Activated CD4-positive, CD25-positive, alpha-beta regulatory T cell treated with anti-CD3 and anti-CD28 coated beads, Interleukin-2, amount 50 U/mL, for 24 hours (primary cell): ENCODE results near the gene PRRC2B.

ENCODE experiments used
- ATAC-seq, 2 donors: fragments of 150-1000 bp; cut with Tn5 transposase; one replicate each; pipeline ENCODE4 v1.10.0; 2021; ENCODE audit warnings: mild to moderate bottlenecking in 1 of 2, moderate library complexity in 1 of 2

PRRC2B gene

GRCh38 chr9:131473891-131474290, 80.0 kb downstream of the PRRC2B start:
- no peak for ATAC-seq

- no peak for ATAC-seq
Observed at GRCh38 chr9:131474711-131475110, 80.8 kb downstream of the PRRC2B start.

GRCh38 chr9:131475111-131475955, 81.4 kb downstream of the PRRC2B start:
- no peak for ATAC-seq

GRCh38 chr9:131475956-131476776, 82.3 kb downstream of the PRRC2B start:
- ATAC-seq, result no peak

- no peak for ATAC-seq
Observed at GRCh38 chr9:131476777-131477345, 83.0 kb downstream of the PRRC2B start.

GRCh38 chr9:131477367-131477766, 83.5 kb downstream of the PRRC2B start:
- ATAC-seq, result no peak

- ATAC-seq, result no peak
Observed at GRCh38 chr9:131477816-131478419, 84.0 kb downstream of the PRRC2B start.

- ATAC-seq, result peak; percentile 26 to 35
Observed at GRCh38 chr9:131478421-131478868, 84.6 kb downstream of the PRRC2B start.

GRCh38 chr9:131478911-131479310, 85.0 kb downstream of the PRRC2B start:
- no peak for ATAC-seq

GRCh38 chr9:131480258-131480657, 86.4 kb downstream of the PRRC2B start:
- peak in 1 of 2 donors; percentile 58 for ATAC-seq

- no peak for ATAC-seq
Observed at GRCh38 chr9:131481441-131482342, 87.8 kb downstream of the PRRC2B start.

GRCh38 chr9:131482343-131483006, 88.6 kb downstream of the PRRC2B start:
- no peak for ATAC-seq

- ATAC-seq, result no peak
Observed at GRCh38 chr9:131483319-131484050, 89.6 kb downstream of the PRRC2B start.

- no peak for ATAC-seq
Observed at GRCh38 chr9:131484051-131484445, 90.2 kb downstream of the PRRC2B start.

GRCh38 chr9:131484560-131485185, 90.8 kb downstream of the PRRC2B start:
- ATAC-seq, result no peak

- no peak for ATAC-seq
Observed at GRCh38 chr9:131485206-131485605, 91.3 kb downstream of the PRRC2B start.

GRCh38 chr9:131485728-131486422, 92.0 kb downstream of the PRRC2B start:
- no peak for ATAC-seq

GRCh38 chr9:131487001-131487400, 93.1 kb downstream of the PRRC2B start:
- ATAC-seq, result no peak

- no peak for ATAC-seq
Observed at GRCh38 chr9:131487621-131488031, 93.7 kb downstream of the PRRC2B start.
